ENCODE measurements around the gene DNAJC21. TPM values are rescaled to one million over a fixed set of nuclear protein-coding genes. Genes with fewer than 3 reads are reported as not detected.
A peak's percentile ranks its signal among the peaks of the same experiment; 100 is the strongest.

DNAJC21 gene
- total RNA-seq, 1 experiment from 2014 or later, result 34.7 TPM

GRCh38 chr5:34923694-34924461, 5.5 kb upstream of the DNAJC21 start:
- H3K79me2 ChIP-seq (ENCODE audit: insufficient read depth, low read length), result peaks cover 78% of the 10 kb centered on the region
- no peaks in the 10 kb centered on the region for H3K27me3 ChIP-seq (ENCODE audit: insufficient read depth, low read length)
- no peak overlapping the region for H2AFZ ChIP-seq (ENCODE audit: low read depth, low read length, poor library complexity, severe bottlenecking)
- H3K4me2 ChIP-seq (ENCODE audit: low read length), result peak overlapping the region; percentile 64
- ATAC-seq (peak; percentile 85), DNase-seq (ENCODE audit: low read depth, low spot score) (peak; percentile 74)
- intact Hi-C loops (cut with micrococcal nuclease), result loop anchor here (10.0 kb wide), 1 partner anchor 1479 kb away; the partner anchor contains the start of gene TARS1
- peak overlapping the region; percentile 12; the same call in 1 of the 2 replicates for H3K9ac ChIP-seq (ENCODE audit: low read length)
- peaks cover 34% of the 10 kb centered on the region; the same call in 1 of the 2 replicates for H4K20me1 ChIP-seq (ENCODE audit: insufficient read depth)
- ChIA-PET RAD21 (ENCODE audit: low non-redundant PET in 1 of 2, low total read pairs in 2 of 2, uncharacterized antibody in 2 of 2, unreplicated experiment in 2 of 2) (no interaction called here), POLR2A (interaction anchor here (1.2 to 1.5 kb wide), 2 partner anchors 8 to 9 kb away, joined by 5 to 6 read pairs; partner anchors contain the start of genes BRIX1 and RAD1), CTCF (no interaction called here)
- peak overlapping the region; percentile 81 for H3K27ac ChIP-seq (ENCODE audit: low read depth, low read length)
- H3K9me2 ChIP-seq (ENCODE audit: insufficient read depth), result no peaks in the 10 kb centered on the region
- TF ChIP-seq SP1 (IDR thresholded peaks at IDR 0.05; ENCODE audit: low read depth) (peak; percentile 70), TCF7L2 (IDR thresholded peaks at IDR 0.05; ENCODE audit: borderline replicate concordance, extremely low read depth, insufficient read depth, insufficient read length) (no peak), POLR2AphosphoS5 (IDR thresholded peaks at IDR 0.05; ENCODE audit: low read depth, low read length) (peak; percentile 19; the same call in 1 of the 2 replicates), CBX3 (IDR thresholded peaks at IDR 0.05; ENCODE audit: low read depth) (peak; percentile 73; the same call in 1 of the 2 replicates), ATF3 (IDR thresholded peaks at IDR 0.05) (peak; percentile 66; the same call in 1 of the 2 replicates), EZH2 (IDR thresholded peaks at IDR 0.05) (no peak), ZFX (IDR thresholded peaks at IDR 0.05) (no peak), EZH2phosphoT487 (IDR thresholded peaks at IDR 0.05; ENCODE audit: borderline replicate concordance) (no peak), YY1 (IDR thresholded peaks at IDR 0.05; ENCODE audit: extremely low read depth, insufficient replicate concordance, low read depth, low read length) (peak; percentile 36), SIN3A (IDR thresholded peaks at IDR 0.05; ENCODE audit: low read depth) (peak; percentile 43; the same call in 1 of the 2 replicates), REST (IDR thresholded peaks at IDR 0.05; ENCODE audit: low read depth) (no peak), JUND (IDR thresholded peaks at IDR 0.05) (peak; percentile 96), FOSL1 (IDR thresholded peaks at IDR 0.05; ENCODE audit: low read depth) (peak; percentile 98), CEBPB (IDR thresholded peaks at IDR 0.05; ENCODE audit: low read depth) (no peak; the same call in 1 of the 2 replicates), SRF (IDR thresholded peaks at IDR 0.05; ENCODE audit: low read depth) (peak; percentile 75)
- H3K36me3 ChIP-seq (ENCODE audit: control insufficient read depth in 1 of 2, insufficient read depth in 2 of 2, low read length in 2 of 2), result peaks cover 45 to 56% of the 10 kb centered on the region in 2 experiments
- H3K4me3 ChIP-seq (replicated peaks in 1 of 2; ENCODE audit: low read depth in 1 of 2, low read length in 2 of 2), result peak overlapping the region in 1 of 2 experiments; percentile 30; a peak in 1 of 4 replicates
- peaks cover 31 to 49% of the 10 kb centered on the region in 2 experiments for H3K4me1 ChIP-seq (ENCODE audit: control insufficient read depth in 1 of 2, insufficient read depth in 2 of 2, low read length in 2 of 2)
- BruUV-seq (replicated peaks), result no TSS peak
- H3K9me3 ChIP-seq (ENCODE audit: control insufficient read depth in 1 of 2, insufficient read depth in 1 of 2, low read depth in 1 of 2, low read length in 2 of 2), result no peaks in the 10 kb centered on the region
